HEK293 (cell line): ENCODE data around the gene PCSK5.

Source experiments
- CTCF ChIA-PET: fragments of 350-600 bp; formaldehyde crosslinking; extraction: SDS; loops from one replicate; lab custom pipeline; 2021; ENCODE audit warnings: antibody characterized with exemption; lab: Yijun Ruan, JAX
- POLR2A ChIA-PET: fragments of 300-600 bp; formaldehyde crosslinking; extraction: SDS; loops from one replicate; lab custom pipeline; 2020; ENCODE audit warnings: antibody characterized with exemption, inconsistent platforms; lab: Yijun Ruan, JAX
- H3K27ac ChIP-seq: fragments of 200-500 bp; sonication (Bioruptor generic); 2 replicates; pipeline ENCODE4 v1.5.1; 2014; ENCODE audit warnings: low read depth, low read length, control low read depth, inconsistent platforms; ENCODE audit errors: extremely low read depth
- H3K36me3 ChIP-seq, 2 experiments: fragments of 200-500 bp in 1 of 2; sonication (Bioruptor generic) in 1 of 2; 1 replicate in 1 of 2; 2 replicates in 1 of 2; pipeline ENCODE4 v1.5.1; 2014 to 2017; ENCODE audit warnings: inconsistent platforms in 2 of 2, low read length in 2 of 2; ENCODE audit not compliant: control insufficient read depth in 2 of 2, insufficient read depth in 1 of 2
- H3K4me1 ChIP-seq: fragments of 200-500 bp; sonication (Bioruptor generic); 2 replicates; pipeline ENCODE4 v1.5.1; 2014; ENCODE audit warnings: mild to moderate bottlenecking, low read length, inconsistent platforms; ENCODE audit not compliant: control insufficient read depth, insufficient read depth
- H3K4me3 ChIP-seq: 2 replicates; pipeline ENCODE4 v1.5.1; 2011; ENCODE audit warnings: low read depth, mild to moderate bottlenecking, control low read depth, low read length, moderate library complexity
- H3K9me3 ChIP-seq: fragments of 200-500 bp; sonication (Bioruptor generic); 2 replicates; pipeline ENCODE4 v1.5.1; 2014; ENCODE audit warnings: low read depth, low read length, inconsistent platforms; ENCODE audit not compliant: control insufficient read depth, insufficient read depth
- BCL6B ChIP-seq: fragments of 450-650 bp; formaldehyde crosslinking; IDR thresholded peaks from 2 replicates; pipeline ENCODE4 v1.5.1; 2017; ENCODE audit warnings: missing biosample characterization, missing genetic modification characterization
- KLF16 ChIP-seq: fragments of 450-650 bp; formaldehyde crosslinking; IDR thresholded peaks from 2 replicates; pipeline ENCODE4 v1.5.1; 2017; ENCODE audit warnings: missing biosample characterization, missing genetic modification characterization
- OVOL3 ChIP-seq: fragments of 450-650 bp; formaldehyde crosslinking; IDR thresholded peaks from 2 replicates; pipeline ENCODE4 v1.5.1; 2016; ENCODE audit warnings: missing biosample characterization, missing genetic modification characterization
- PBX3 ChIP-seq: sonication (generic); formaldehyde crosslinking; IDR thresholded peaks from 2 replicates; pipeline ENCODE4 v1.8.1; 2022; ENCODE audit warnings: mild to moderate bottlenecking, moderate library complexity, missing genetic modification reagents
- YY1 ChIP-seq: fragments of 450-650 bp; formaldehyde crosslinking; IDR thresholded peaks from 2 replicates; pipeline ENCODE4 v1.5.1; 2018; ENCODE audit warnings: missing biosample characterization, missing genetic modification characterization
- ZBTB11 ChIP-seq: fragments of 450-650 bp; formaldehyde crosslinking; conservative IDR thresholded peaks from 2 replicates; pipeline ENCODE4 v1.5.1; 2016; ENCODE audit warnings: low read depth, missing biosample characterization, missing genetic modification characterization
- ZFP41 ChIP-seq: fragments of 450-650 bp; formaldehyde crosslinking; IDR thresholded peaks from 2 replicates; pipeline ENCODE4 v1.5.1; 2016; ENCODE audit warnings: missing biosample characterization, missing genetic modification characterization, borderline replicate concordance
- ZNF138 ChIP-seq: fragments of 450-650 bp; formaldehyde crosslinking; IDR thresholded peaks from 2 replicates; pipeline ENCODE4 v1.5.1; 2016; ENCODE audit warnings: missing biosample characterization, missing genetic modification characterization, borderline replicate concordance
- ZNF140 ChIP-seq: fragments of 450-650 bp; formaldehyde crosslinking; IDR thresholded peaks from 2 replicates; pipeline ENCODE4 v1.5.1; 2016; ENCODE audit warnings: missing biosample characterization, missing genetic modification characterization
- ZNF146 ChIP-seq: fragments of 450-650 bp; formaldehyde crosslinking; IDR thresholded peaks from 2 replicates; pipeline ENCODE4 v1.5.1; 2016; ENCODE audit warnings: missing biosample characterization, missing genetic modification characterization
- ZNF155 ChIP-seq: fragments of 450-650 bp; formaldehyde crosslinking; IDR thresholded peaks from 2 replicates; pipeline ENCODE4 v1.5.1; 2016; ENCODE audit warnings: missing biosample characterization, missing genetic modification characterization
- ZNF169 ChIP-seq: fragments of 450-650 bp; formaldehyde crosslinking; IDR thresholded peaks from 2 replicates; pipeline ENCODE4 v1.5.1; 2016; ENCODE audit warnings: missing biosample characterization, missing genetic modification characterization
- ZNF248 ChIP-seq: fragments of 450-650 bp; formaldehyde crosslinking; IDR thresholded peaks from 2 replicates; pipeline ENCODE4 v1.5.1; 2017; ENCODE audit warnings: missing biosample characterization, missing genetic modification characterization
- ZNF274 ChIP-seq, 2 experiments: fragments of 200-500 bp in 1 of 2; fragments of 450-650 bp in 1 of 2; sonication (Bioruptor generic) in 1 of 2; formaldehyde crosslinking in 1 of 2; IDR thresholded peaks; 2 replicates each; pipeline versions ENCODE4 v1.5.1 to v1.6.1; 2014 to 2016; ENCODE audit warnings: borderline replicate concordance in 1 of 2, inconsistent platforms in 1 of 2, low read length in 1 of 2, missing biosample characterization in 1 of 2, missing genetic modification characterization in 1 of 2
- ZNF362 ChIP-seq: fragments of 450-650 bp; formaldehyde crosslinking; IDR thresholded peaks from 2 replicates; pipeline ENCODE4 v1.5.1; 2016; ENCODE audit warnings: missing biosample characterization, missing genetic modification characterization
- ZNF513 ChIP-seq: fragments of 450-650 bp; IDR thresholded peaks from 2 replicates; pipeline ENCODE4 v1.5.1; 2018; ENCODE audit warnings: missing biosample characterization, missing genetic modification characterization
- ZNF548 ChIP-seq: fragments of 450-650 bp; formaldehyde crosslinking; IDR thresholded peaks from 2 replicates; pipeline ENCODE4 v1.5.1; 2016; ENCODE audit warnings: missing biosample characterization, missing genetic modification characterization
- ZNF664 ChIP-seq: fragments of 450-650 bp; formaldehyde crosslinking; IDR thresholded peaks from 2 replicates; pipeline ENCODE4 v1.5.1; 2016; ENCODE audit warnings: missing biosample characterization, missing genetic modification characterization
- ZNF76 ChIP-seq: fragments of 450-650 bp; formaldehyde crosslinking; IDR thresholded peaks from 2 replicates; pipeline ENCODE4; 2016; ENCODE audit warnings: low read depth, missing biosample characterization, missing genetic modification characterization, borderline replicate concordance
- ZSCAN5A ChIP-seq: fragments of 450-650 bp; formaldehyde crosslinking; IDR thresholded peaks from 2 replicates; pipeline ENCODE4 v1.5.1; 2016; ENCODE audit warnings: missing biosample characterization, missing genetic modification characterization

The PCSK5 gene

GRCh38 chr9:76399856-76400255 lies 509.4 kb downstream of the PCSK5 start:
- TF ChIP-seq PBX3 (CRISPR knock-in tag) = no peak
- TF ChIP-seq ZNF140 = no peak
- no peak for TF ChIP-seq ZNF362 (tag by site-specific recombination)
- no peak for TF ChIP-seq OVOL3
- TF ChIP-seq ZBTB11 (tag by site-specific recombination) = no peak
- no peak for TF ChIP-seq KLF16 (tag by site-specific recombination)
- no peak for TF ChIP-seq YY1 (tag by site-specific recombination)
- no peak for TF ChIP-seq ZNF146
- TF ChIP-seq, all 188 proteins: peak for 0
- H3K27ac ChIP-seq = no peak overlapping the region
- no peak overlapping the region for H3K4me3 ChIP-seq
- no peaks in the 10 kb centered on the region for H3K4me1 ChIP-seq
- no peaks in the 10 kb centered on the region for H3K36me3 ChIP-seq
- CTCF ChIA-PET = interaction anchor here (0.6 to 3.4 kb wide), 3 partner anchors 20 to 220 kb away, joined by 3 to 12 read pairs (median 4); no protein-coding TSS in a partner anchor
- H3K9me3 ChIP-seq = no peaks in the 10 kb centered on the region
- POLR2A ChIA-PET = no interaction called here

GRCh38 chr9:76400534-76401096 lies 510.1 kb downstream of the PCSK5 start:
- CTCF ChIA-PET = interaction anchor here (3.4 kb wide), 1 partner anchor 19 kb away, joined by 12 read pairs; no protein-coding TSS in a partner anchor
- POLR2A ChIA-PET = no interaction called here
- Histone ChIP-seq H3K9me3 (no peaks in the 10 kb centered on the region), H3K4me3 (no peak overlapping the region), H3K36me3 (no peaks in the 10 kb centered on the region), H3K4me1 (no peaks in the 10 kb centered on the region), H3K27ac (no peak overlapping the region)
- TF ChIP-seq ZNF664 (tag by site-specific recombination) = no peak
- TF ChIP-seq ZNF248 = no peak
- no peak for TF ChIP-seq ZNF548 (tag by site-specific recombination)
- TF ChIP-seq ZNF274 (IDR thresholded peaks at IDR 0.05; ENCODE audit: low read length) = no peak
- TF ChIP-seq ZNF274 (tag by site-specific recombination; IDR thresholded peaks at IDR 0.05; ENCODE audit: borderline replicate concordance) = no peak
- TF ChIP-seq ZSCAN5A (tag by site-specific recombination) = no peak
- TF ChIP-seq ZNF169 (tag by site-specific recombination) = no peak
- no peak for TF ChIP-seq ZNF513 (tag by site-specific recombination)
- TF ChIP-seq ZFP41 (tag by site-specific recombination) = no peak
- no peak for TF ChIP-seq ZNF155 (tag by site-specific recombination)
- no peak for TF ChIP-seq ZNF76
- TF ChIP-seq BCL6B (tag by site-specific recombination) = no peak
- no peak for TF ChIP-seq ZNF138 (tag by site-specific recombination)
